Esophagus muscularis mucosa (tissue), 4 donors: ENCODE measurements around the gene SLC22A7. TPM values are rescaled to one million over a fixed set of nuclear protein-coding genes. Genes with fewer than 3 reads are reported as not detected.

Source experiments
- DNase-seq: peaks from one replicate; pipeline ENCODE4 v3.0.0-alpha.2; 2017; ENCODE audit errors: extremely low spot score
- H3K27ac ChIP-seq, 4 donors: fragments of 200-600 bp; sonication (generic); replicated peaks in 1 of 4; 1 replicate in 3 of 4; 2 replicates in 1 of 4; pipeline ENCODE4 v1.5.1; 2016 to 2019; ENCODE audit warnings: mild to moderate bottlenecking in 1 of 4
- H3K27me3 ChIP-seq, 4 donors: fragments of 200-600 bp; sonication (generic); one replicate each; pipeline versions ENCODE4 v1.5.1 to v1.6.0; 2016 to 2019
- H3K36me3 ChIP-seq, 4 donors: fragments of 200-600 bp; sonication (generic); one replicate each; pipeline ENCODE4 v1.5.1; 2016 to 2019
- H3K4me1 ChIP-seq, 4 donors: fragments of 200-600 bp; sonication (generic); one replicate each; pipeline ENCODE4 v1.5.1; 2016 to 2019
- H3K4me3 ChIP-seq, 4 donors: fragments of 200-600 bp; sonication (generic); 1 replicate in 2 of 4; 2 replicates in 2 of 4; pipeline ENCODE4 v1.5.1; 2016 to 2019; ENCODE audit warnings: mild to moderate bottlenecking in 4 of 4, moderate library complexity in 1 of 4
- H3K9me3 ChIP-seq, 4 donors: fragments of 200-600 bp; sonication (generic); 1 replicate in 3 of 4; 2 replicates in 1 of 4; pipeline ENCODE4 v1.5.1; 2016 to 2019
- EP300 ChIP-seq: sonication (generic); formaldehyde crosslinking; IDR thresholded peaks from one replicate; pipeline ENCODE4 v1.6.1; 2017; ENCODE audit warnings: antibody characterized with exemption
- POLR2A ChIP-seq: fragments of 450-650 bp; IDR thresholded peaks from one replicate; pipeline ENCODE4 v1.6.1; 2017; ENCODE audit warnings: antibody characterized with exemption, moderate library complexity, mild to moderate bottlenecking, low read depth
- POLR2AphosphoS5 ChIP-seq, 2 donors: sonication (generic); formaldehyde crosslinking; IDR thresholded peaks; one replicate each; pipeline ENCODE4 v1.6.1; 2017; ENCODE audit warnings: antibody characterized with exemption in 2 of 2
- WGBS: methylation state at CpG from one replicate; pipeline ENCODE4 v1.1.5; 2018; 5-methylcytosine and 5-hydroxymethylcytosine counted together
- intact Hi-C: fragments of 100-400 bp; cut with DNase I; formaldehyde crosslinking; loops from one replicate; pipeline ENCODE4 v1.15.1; 2023
- total RNA-seq, 4 donors: library from RNA; depleted of rRNA; stranded (reverse); fragments of >200 nt; gene quantifications; one replicate each; pipeline versions ENCODE4 v1.1.0 to v1.2.1, GENCODE V29; 2016
- TF ChIP-seq, protein P1 (sequence below), 3 experiments: fragments of 200-600 bp in 2 of 3; fragments of 450-650 bp in 1 of 3; sonication (generic) in 2 of 3; IDR thresholded peaks; one replicate each; pipeline ENCODE4 v1.5.1; 2017 to 2019; ENCODE audit warnings: antibody characterized with exemption in 3 of 3, mild to moderate bottlenecking in 2 of 3, moderate library complexity in 1 of 3

SLC22A7 gene
- total RNA-seq, 4 donors from 2014 or later: not detected

- Histone ChIP-seq H3K9me3 (no peaks in the 10 kb centered on the region), H3K36me3 (no peaks in the 10 kb centered on the region), H3K27me3 (peaks cover 0 to 15% (median 0%) of the 10 kb centered on the region in 4 donors), H3K4me1 (no peaks in the 10 kb centered on the region), H3K4me3 (no peak overlapping the region), H3K27ac (no peak overlapping the region)
- no peak for DNase-seq
- TF ChIP-seq, protein P1, sequence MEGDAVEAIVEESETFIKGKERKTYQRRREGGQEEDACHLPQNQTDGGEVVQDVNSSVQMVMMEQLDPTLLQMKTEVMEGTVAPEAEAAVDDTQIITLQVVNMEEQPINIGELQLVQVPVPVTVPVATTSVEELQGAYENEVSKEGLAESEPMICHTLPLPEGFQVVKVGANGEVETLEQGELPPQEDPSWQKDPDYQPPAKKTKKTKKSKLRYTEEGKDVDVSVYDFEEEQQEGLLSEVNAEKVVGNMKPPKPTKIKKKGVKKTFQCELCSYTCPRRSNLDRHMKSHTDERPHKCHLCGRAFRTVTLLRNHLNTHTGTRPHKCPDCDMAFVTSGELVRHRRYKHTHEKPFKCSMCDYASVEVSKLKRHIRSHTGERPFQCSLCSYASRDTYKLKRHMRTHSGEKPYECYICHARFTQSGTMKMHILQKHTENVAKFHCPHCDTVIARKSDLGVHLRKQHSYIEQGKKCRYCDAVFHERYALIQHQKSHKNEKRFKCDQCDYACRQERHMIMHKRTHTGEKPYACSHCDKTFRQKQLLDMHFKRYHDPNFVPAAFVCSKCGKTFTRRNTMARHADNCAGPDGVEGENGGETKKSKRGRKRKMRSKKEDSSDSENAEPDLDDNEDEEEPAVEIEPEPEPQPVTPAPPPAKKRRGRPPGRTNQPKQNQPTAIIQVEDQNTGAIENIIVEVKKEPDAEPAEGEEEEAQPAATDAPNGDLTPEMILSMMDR (IDR thresholded peaks at IDR 0.05): no peak
- no peak for TF ChIP-seq EP300
- no peak for TF ChIP-seq POLR2A
- no peak for TF ChIP-seq POLR2AphosphoS5 (IDR thresholded peaks at IDR 0.05)
- intact Hi-C loops: loop anchor here (5.0 kb wide), 1 partner anchor 246 kb away; no protein-coding TSS in a partner anchor
- 69% methylated on average over 3 of the region's 5 CpGs for WGBS
Observed at GRCh38 chr6:43261198-43261597, 36.9 kb upstream of the SLC22A7 start.

GRCh38 chr6:43262000-43262779 is 35.9 kb upstream of the SLC22A7 start:
- H3K4me1 ChIP-seq: peaks cover 0 to 2% (median under 1%) of the 10 kb centered on the region in 4 donors
- peaks cover 0 to 5% (median 0%) of the 10 kb centered on the region in 4 donors for H3K27me3 ChIP-seq
- WGBS: 87% methylated on average over 14 of the region's 14 CpGs
- no peak overlapping the region for H3K27ac ChIP-seq
- TF ChIP-seq, protein P1 (IDR thresholded peaks at IDR 0.05): no peak
- TF ChIP-seq EP300 (no peak), POLR2A (no peak), POLR2AphosphoS5 (IDR thresholded peaks at IDR 0.05) (no peak)
- no peak overlapping the region for H3K4me3 ChIP-seq
- H3K36me3 ChIP-seq: no peaks in the 10 kb centered on the region
- DNase-seq: no peak
- intact Hi-C loops: loop anchor here (5.0 kb wide), 1 partner anchor 245 kb away; no protein-coding TSS in a partner anchor
- H3K9me3 ChIP-seq: no peaks in the 10 kb centered on the region

- Histone ChIP-seq H3K36me3 (no peaks in the 10 kb centered on the region), H3K4me1 (peaks cover 4 to 8% (median 7%) of the 10 kb centered on the region in 4 donors), H3K4me3 (no peak overlapping the region), H3K27me3 (no peaks in the 10 kb centered on the region), H3K27ac (no peak overlapping the region), H3K9me3 (no peaks in the 10 kb centered on the region)
- no peak for DNase-seq
- WGBS: 86% methylated on average over 24 of the region's 39 CpGs
- intact Hi-C loops: loop anchor here (1.0 to 5.0 kb wide), 2 partner anchors 71 to 244 kb away; no protein-coding TSS in a partner anchor
- no peak for TF ChIP-seq POLR2AphosphoS5 (IDR thresholded peaks at IDR 0.05)
- no peak for TF ChIP-seq POLR2A
- TF ChIP-seq, protein P1 (IDR thresholded peaks at IDR 0.05): no peak
- no peak for TF ChIP-seq EP300
Observed at GRCh38 chr6:43262780-43263313, 35.2 kb upstream of the SLC22A7 start.

GRCh38 chr6:43263314-43264178 is 34.5 kb upstream of the SLC22A7 start:
- DNase-seq: no peak
- intact Hi-C loops: loop anchor here (1.0 to 5.0 kb wide), 2 partner anchors 71 to 244 kb away; no protein-coding TSS in a partner anchor
- no peaks in the 10 kb centered on the region for H3K27me3 ChIP-seq
- H3K4me3 ChIP-seq: no peak overlapping the region
- TF ChIP-seq POLR2A (no peak), EP300 (no peak), POLR2AphosphoS5 (IDR thresholded peaks at IDR 0.05) (peak in 1 of 2 donors; percentile 31)
- TF ChIP-seq, protein P1 (IDR thresholded peaks at IDR 0.05): peak; percentile 66 to 84 (median 80)
- no peaks in the 10 kb centered on the region for H3K9me3 ChIP-seq
- WGBS: 55% methylated on average over 12 of the region's 12 CpGs
- H3K4me1 ChIP-seq: peaks cover 11 to 15% (median 14%) of the 10 kb centered on the region in 4 donors
- H3K36me3 ChIP-seq: no peaks in the 10 kb centered on the region
- H3K27ac ChIP-seq: no peak overlapping the region
